ENCODE measurements around the gene IGSF8.

- TF ChIP-seq CTCF (IDR thresholded peaks at IDR 0.05; ENCODE audit: insufficient read depth, low read depth, low read length) (no peak), EZH2 (IDR thresholded peaks at IDR 0.05; ENCODE audit: insufficient read depth, low read length) (no peak)
These were observed 6.7 kb downstream of the IGSF8 start for GRCh38 chr1:160091666-160092223.
